OCI-LY1 (cell line): ENCODE results near the gene ARHGEF4.

Experiments
- H2AFZ ChIP-seq: fragments of 200-600 bp; sonication (generic), shearing (Covaris generic); 2 replicates; pipeline ENCODE4 v1.6.0; 2014; ENCODE audit warnings: antibody characterized with exemption, mild to moderate bottlenecking, low read length
- H3F3A ChIP-seq: fragments of 200-600 bp; sonication (generic), shearing (Covaris generic); 2 replicates; pipeline ENCODE4 v1.6.0; 2014; ENCODE audit warnings: mild to moderate bottlenecking, antibody characterized with exemption, low read length, moderate library complexity; ENCODE audit not compliant: insufficient read depth
- H3K27ac ChIP-seq: fragments of 200-600 bp; sonication (generic); 2 replicates; pipeline ENCODE4 v1.5.1; 2014; ENCODE audit warnings: low read length, mixed run types, mild to moderate bottlenecking, low read depth; ENCODE audit not compliant: poor library complexity, severe bottlenecking
- H3K27me3 ChIP-seq: fragments of 200-600 bp; sonication (generic); 2 replicates; pipeline ENCODE4 v1.6.0; 2014; ENCODE audit warnings: antibody characterized with exemption, mild to moderate bottlenecking, low read length, moderate library complexity; ENCODE audit not compliant: insufficient read depth
- H3K36me3 ChIP-seq: fragments of 200-600 bp; sonication (generic); 2 replicates; pipeline ENCODE4 v1.6.1; 2014; ENCODE audit warnings: mild to moderate bottlenecking, antibody characterized with exemption, low read length, moderate library complexity, mixed read lengths; ENCODE audit not compliant: insufficient read depth
- H3K4me1 ChIP-seq: fragments of 200-600 bp; sonication (generic); 2 replicates; pipeline ENCODE4 v1.5.1; 2014; ENCODE audit warnings: mild to moderate bottlenecking, low read length, moderate library complexity; ENCODE audit not compliant: insufficient read depth, severe bottlenecking
- H3K4me2 ChIP-seq: fragments of 200-600 bp; sonication (generic), shearing (Covaris generic); 2 replicates; pipeline ENCODE4 v1.6.1; 2014; ENCODE audit warnings: low read length
- H3K4me3 ChIP-seq: fragments of 200-600 bp; sonication (generic); 2 replicates; pipeline ENCODE4 v1.5.1; 2014; ENCODE audit warnings: low read length, low read depth, mild to moderate bottlenecking, mixed read lengths; ENCODE audit not compliant: poor library complexity, severe bottlenecking
- H3K79me2 ChIP-seq: fragments of 200-600 bp; shearing (Covaris generic); 2 replicates; pipeline ENCODE4 v1.6.1; 2016; ENCODE audit warnings: mixed run types, low read length, mixed read lengths; ENCODE audit not compliant: insufficient read depth
- H3K9ac ChIP-seq: fragments of 200-600 bp; sonication (generic), shearing (Covaris generic); 2 replicates; pipeline ENCODE4 v1.6.1; 2014; ENCODE audit warnings: mild to moderate bottlenecking, low read length, mixed read lengths
- H3K9me2 ChIP-seq: fragments of 200-600 bp; sonication (generic), shearing (Covaris generic); 2 replicates; pipeline ENCODE4 v1.6.1; 2014; ENCODE audit warnings: low read depth, mild to moderate bottlenecking, low read length, mixed read lengths
- H3K9me3 ChIP-seq: fragments of 200-600 bp; shearing (Covaris generic); 2 replicates; pipeline ENCODE4 v1.6.1; 2014; ENCODE audit warnings: low read length, mixed read lengths
- H4K20me1 ChIP-seq: fragments of 200-600 bp; sonication (generic), shearing (Covaris generic); 2 replicates; pipeline ENCODE4 v1.6.0; 2016; ENCODE audit warnings: mild to moderate bottlenecking, low read length; ENCODE audit not compliant: insufficient read depth
- CTCF ChIP-seq: fragments of 200-600 bp; sonication (generic), shearing (Covaris generic); IDR thresholded peaks from 2 replicates; pipeline ENCODE4 v1.5.1; 2017; ENCODE audit warnings: mild to moderate bottlenecking, antibody characterized with exemption, low read length, moderate library complexity, mixed read lengths
- EZH2 ChIP-seq: fragments of 200-600 bp; sonication (generic), shearing (Covaris generic); IDR thresholded peaks from 2 replicates; pipeline ENCODE4 v1.8.0; 2017; ENCODE audit warnings: borderline replicate concordance, mixed run types, mild to moderate bottlenecking, antibody characterized with exemption, low read length, moderate library complexity, mixed read lengths

The ARHGEF4 gene

GRCh38 chr2:130854301-130854700 lies 17.6 kb downstream of the ARHGEF4 start:
- Histone ChIP-seq H3K4me2 (no peak overlapping the region), H3K9me2 (no peaks in the 10 kb centered on the region), H3K27me3 (no peaks in the 10 kb centered on the region; the same call in 1 of the 2 replicates), H3K36me3 (no peaks in the 10 kb centered on the region), H4K20me1 (no peaks in the 10 kb centered on the region), H2AFZ (no peak overlapping the region), H3F3A (no peaks in the 10 kb centered on the region), H3K9me3 (no peaks in the 10 kb centered on the region), H3K9ac (no peak overlapping the region), H3K4me3 (no peak overlapping the region), H3K27ac (no peak overlapping the region), H3K79me2 (no peaks in the 10 kb centered on the region), H3K4me1 (no peaks in the 10 kb centered on the region)
- no peak for TF ChIP-seq CTCF
- TF ChIP-seq EZH2 = no peak

GRCh38 chr2:130864830-130865800 lies 28.4 kb downstream of the ARHGEF4 start:
- H3K4me3 ChIP-seq = no peak overlapping the region
- H3K79me2 ChIP-seq = no peaks in the 10 kb centered on the region
- H3F3A ChIP-seq = no peaks in the 10 kb centered on the region
- H3K27me3 ChIP-seq = no peaks in the 10 kb centered on the region
- H2AFZ ChIP-seq = no peak overlapping the region
- no peaks in the 10 kb centered on the region for H3K36me3 ChIP-seq
- H3K4me2 ChIP-seq = no peak overlapping the region
- H3K9me2 ChIP-seq = no peaks in the 10 kb centered on the region
- no peaks in the 10 kb centered on the region for H3K4me1 ChIP-seq
- no peaks in the 10 kb centered on the region for H4K20me1 ChIP-seq
- H3K9ac ChIP-seq = no peak overlapping the region
- TF ChIP-seq CTCF (no peak), EZH2 (no peak)
- no peaks in the 10 kb centered on the region for H3K9me3 ChIP-seq
- no peak overlapping the region for H3K27ac ChIP-seq

- no peaks in the 10 kb centered on the region for H3K27me3 ChIP-seq
- H3K4me1 ChIP-seq = no peaks in the 10 kb centered on the region
- no peaks in the 10 kb centered on the region for H4K20me1 ChIP-seq
- no peak for TF ChIP-seq EZH2
- TF ChIP-seq CTCF = no peak
- no peak overlapping the region for H2AFZ ChIP-seq
- no peaks in the 10 kb centered on the region for H3K79me2 ChIP-seq
- H3K36me3 ChIP-seq = no peaks in the 10 kb centered on the region
- H3K9me3 ChIP-seq = no peaks in the 10 kb centered on the region
- H3K4me3 ChIP-seq = no peak overlapping the region
- no peak overlapping the region for H3K9ac ChIP-seq
- no peaks in the 10 kb centered on the region for H3K9me2 ChIP-seq
- no peak overlapping the region for H3K27ac ChIP-seq
- no peak overlapping the region for H3K4me2 ChIP-seq
- no peaks in the 10 kb centered on the region for H3F3A ChIP-seq
Observed at GRCh38 chr2:130869441-130870160, 32.9 kb downstream of the ARHGEF4 start.
